Stimulated activated CD8-positive, alpha-beta memory T cell treated with anti-CD3 and anti-CD28 coated beads, Interleukin-15, amount 100 ng/mL, for 48 hours (primary cell): Measurements from ENCODE around the gene MMRN2.

Experiments
- DNase-seq, 2 donors: peaks; one replicate each; pipeline ENCODE4 v3.0.0-alpha.2; 2020; ENCODE audit warnings: low read depth in 2 of 2

Gene MMRN2

DNA sequence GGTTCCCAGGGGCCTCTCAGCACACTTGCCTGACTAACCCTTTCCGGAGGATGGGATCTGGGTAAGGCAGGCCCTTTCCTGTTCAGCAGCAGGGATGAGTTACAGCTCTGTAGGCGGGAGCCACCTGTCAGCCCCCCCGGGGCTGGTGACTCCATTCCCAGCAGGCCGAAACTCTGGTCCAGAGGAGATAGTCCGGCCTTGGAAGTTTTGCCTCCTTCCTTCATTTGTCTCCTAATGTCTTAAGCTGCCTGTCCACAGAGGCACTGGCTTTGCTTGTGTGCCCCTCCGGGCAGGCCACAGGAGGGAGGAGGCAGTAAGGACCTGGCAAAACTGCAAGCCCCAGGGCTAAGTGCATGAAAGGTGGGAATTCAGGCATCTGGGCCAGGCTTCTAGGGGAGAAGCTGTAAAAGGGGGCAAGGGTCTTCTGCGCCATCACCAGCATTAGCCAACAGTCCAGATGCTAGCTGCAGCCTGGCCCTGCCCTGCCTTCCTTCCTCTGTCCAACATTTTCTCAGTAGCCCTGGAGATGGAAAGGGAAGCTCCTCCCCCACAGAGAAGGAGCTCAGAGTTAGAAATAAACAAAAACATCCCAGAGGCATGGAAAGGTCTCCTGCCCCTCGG lies 12.1 kb upstream of the MMRN2 start:
- DNase-seq: no peak

DNA sequence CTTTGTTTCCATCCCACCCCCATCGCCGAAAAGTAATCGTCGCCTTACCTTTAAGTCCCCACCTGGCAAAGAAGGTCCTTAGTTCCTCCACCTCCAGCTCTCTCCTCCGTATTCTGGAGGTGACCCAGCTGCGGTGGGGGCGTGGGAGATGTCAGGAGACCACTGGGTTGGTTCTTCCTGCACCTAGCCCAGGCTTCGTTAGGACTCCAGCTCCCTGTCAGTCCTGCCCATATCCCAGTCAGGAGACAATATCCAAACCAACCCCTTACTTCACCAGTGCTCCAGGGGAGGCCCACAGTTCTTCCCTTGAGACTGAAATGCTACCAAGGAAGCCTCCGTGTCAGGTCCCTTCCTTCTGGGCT lies 11.6 kb upstream of the MMRN2 start:
- DNase-seq: no peak

DNA sequence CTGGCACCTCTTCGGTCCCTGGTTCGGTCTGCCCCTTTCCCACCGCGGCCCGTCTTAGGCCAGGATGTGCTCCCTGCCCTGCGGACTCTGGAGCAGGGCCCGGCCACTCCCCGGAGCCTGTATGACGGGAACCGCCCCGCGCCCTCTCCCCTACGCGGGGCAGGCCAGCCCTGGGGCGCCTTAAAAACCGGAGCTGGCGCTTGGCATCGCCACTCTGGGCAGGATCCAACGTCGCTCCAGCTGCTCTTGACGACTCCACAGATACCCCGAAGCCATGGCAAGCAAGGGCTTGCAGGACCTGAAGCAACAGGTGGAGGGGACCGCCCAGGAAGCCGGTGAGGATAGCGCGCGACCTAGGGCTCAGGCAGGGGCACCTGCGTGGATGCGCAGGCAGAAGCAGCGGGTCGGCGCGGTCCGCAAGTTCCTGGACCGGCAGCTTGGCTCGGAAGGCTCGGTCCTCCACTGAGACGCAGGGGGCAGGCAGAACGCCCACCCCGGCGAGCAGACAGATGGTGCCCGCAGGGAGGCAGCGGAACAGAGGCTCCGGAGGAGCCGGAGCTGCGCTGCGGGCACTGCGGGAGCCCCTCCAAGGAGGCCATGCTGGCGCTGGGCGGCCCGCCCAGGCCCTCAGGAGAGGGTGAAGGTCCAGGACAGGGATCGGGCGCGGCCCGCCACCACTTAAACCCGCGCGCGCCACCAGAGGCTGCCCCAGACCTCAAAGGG lies 11.0 kb upstream of the MMRN2 start, which contains the start of gene ADIRF:
Gene ADIRF, plus strand, starts transcription at position 212 of the 723 bp plus-strand sequence. Its CDS starts 63 bp downstream, at position 275.
- no peak for DNase-seq

DNA sequence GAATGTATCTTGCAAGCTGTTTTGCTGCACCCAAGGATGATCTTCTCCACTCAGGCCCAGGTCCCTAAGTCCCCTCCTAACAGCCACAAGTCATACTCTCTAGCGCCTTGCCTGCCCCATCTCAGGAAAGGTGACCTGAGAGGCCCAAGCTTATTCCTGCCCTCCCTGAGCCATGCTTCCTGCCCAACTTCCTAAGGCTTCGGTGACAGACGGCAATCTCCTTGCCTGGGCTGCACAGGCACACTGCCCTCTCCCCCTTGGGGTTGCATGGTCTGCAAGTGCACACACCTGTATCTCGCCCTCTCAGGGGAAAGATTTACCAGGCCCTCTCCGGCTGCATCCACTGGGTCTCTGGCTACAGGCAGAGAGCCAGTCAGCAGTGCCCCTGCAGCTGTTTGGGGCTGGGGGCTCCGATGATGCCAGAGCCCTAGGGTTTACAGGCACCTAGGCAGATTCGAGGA lies 10.1 kb upstream of the MMRN2 start:
- DNase-seq: no peak

DNA sequence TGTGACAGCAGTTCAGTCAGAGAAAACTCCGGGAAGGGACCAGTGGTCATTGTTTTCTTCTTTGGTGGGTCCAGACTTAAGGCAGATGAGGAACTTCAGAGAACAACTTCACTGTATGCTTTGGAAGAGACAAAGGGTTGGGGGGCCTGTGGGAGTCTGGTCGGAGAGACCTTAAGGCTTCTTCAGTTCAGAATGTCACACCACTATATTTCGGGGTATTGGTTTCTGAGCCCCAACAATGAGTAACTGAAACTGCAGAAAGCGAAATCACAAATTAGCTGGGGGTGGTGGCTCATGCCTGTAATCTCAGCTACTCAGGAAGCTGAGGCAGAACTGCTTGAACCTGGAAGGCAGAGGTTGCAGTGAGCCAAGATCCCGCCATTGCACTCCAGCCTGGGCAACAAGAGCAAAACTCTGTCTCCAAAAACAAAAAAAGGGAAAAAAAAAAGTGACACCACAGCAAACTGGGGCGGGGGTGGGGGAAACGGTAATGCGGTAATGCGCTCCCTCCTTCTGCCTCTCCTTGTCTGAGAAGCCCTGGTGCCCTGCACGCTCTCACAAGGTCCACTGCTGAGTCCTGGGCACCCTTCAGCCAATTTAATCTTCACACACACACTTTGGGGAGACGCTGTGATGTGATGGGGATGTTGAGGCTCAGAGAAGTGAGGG lies 8.7 kb upstream of the MMRN2 start:
- no peak for DNase-seq

DNA sequence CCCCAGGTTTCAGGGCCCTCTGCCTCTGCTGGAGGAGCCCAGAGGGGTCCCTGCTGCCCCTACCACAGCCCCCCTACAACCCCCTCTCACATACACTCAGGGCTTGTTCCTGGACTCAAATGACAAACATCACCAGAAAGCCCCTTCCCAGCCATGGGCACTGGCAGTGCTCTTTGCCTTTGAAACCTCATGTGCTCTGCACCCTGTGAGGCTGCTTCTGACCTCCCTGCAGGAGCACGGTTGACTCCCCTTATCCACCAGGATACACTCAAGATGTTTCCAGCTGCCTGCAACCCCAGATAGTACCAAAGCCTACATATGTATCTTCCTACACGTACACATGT lies 7.4 kb upstream of the MMRN2 start:
- DNase-seq: no peak

DNA sequence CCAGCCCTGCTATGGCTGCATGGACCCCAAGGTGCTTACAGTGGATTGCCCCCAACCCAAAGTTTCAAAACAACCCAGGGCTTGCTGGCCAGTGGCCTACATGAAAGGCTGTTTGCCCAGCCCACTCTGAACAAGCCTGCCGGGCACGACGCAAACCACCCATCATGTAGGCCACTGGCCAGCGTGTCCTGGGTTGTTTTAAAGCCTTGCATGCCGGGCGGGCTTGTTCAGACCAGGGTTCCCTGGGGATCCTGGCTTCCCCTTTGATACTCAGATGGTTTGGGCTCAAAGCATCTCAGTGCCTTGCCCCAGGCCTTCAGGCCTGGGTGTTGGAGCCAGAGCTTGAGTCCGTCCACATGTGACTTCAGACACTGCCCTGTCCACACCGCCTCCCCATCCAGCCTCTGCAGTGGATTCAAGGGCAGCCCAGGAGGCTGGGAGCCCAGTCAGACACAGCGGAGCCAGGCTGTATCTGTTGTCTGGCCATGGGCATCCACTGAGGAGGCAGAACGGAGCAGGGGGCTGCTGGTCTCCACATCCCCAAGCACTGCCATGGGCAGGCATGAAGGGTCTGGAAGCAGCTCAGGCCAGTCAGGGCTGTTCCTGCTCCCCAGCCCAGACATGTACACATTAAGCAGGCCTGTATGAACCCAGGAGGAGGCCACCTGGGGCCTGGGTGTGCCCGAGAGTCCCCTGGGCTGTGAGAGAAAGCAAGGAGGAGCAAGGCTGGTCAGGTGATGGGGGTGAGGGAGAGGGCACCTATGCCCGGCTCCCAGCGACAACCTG lies 6.8 kb upstream of the MMRN2 start:
- no peak for DNase-seq

DNA sequence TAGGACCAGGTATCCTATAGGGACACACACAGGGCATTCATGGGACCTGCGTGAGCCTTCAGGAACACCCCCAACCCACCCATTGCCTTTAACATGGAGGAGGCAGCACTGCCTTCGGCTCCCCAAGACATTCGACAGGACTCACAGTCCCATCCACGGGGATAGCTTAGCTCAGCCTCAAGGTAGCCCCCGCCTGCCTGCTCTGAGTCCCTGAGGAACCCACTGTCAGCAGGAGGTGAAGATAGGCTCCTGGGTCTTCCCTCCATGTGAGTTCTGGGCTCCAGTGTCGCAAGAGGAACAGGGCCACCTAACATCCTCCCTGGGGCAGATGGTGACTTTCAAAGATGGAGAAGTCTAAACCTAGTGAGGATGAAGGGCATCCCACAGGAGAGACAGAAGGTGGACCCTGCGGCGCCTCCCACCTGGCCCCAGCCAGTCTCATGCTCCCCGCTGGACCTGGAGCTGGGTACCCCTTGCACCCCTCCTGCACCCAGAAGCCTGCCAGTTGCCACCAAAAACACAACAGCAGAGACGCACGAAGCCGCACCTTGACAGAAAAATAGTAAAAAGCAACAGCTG lies 6.0 kb upstream of the MMRN2 start:
- DNase-seq: no peak

DNA sequence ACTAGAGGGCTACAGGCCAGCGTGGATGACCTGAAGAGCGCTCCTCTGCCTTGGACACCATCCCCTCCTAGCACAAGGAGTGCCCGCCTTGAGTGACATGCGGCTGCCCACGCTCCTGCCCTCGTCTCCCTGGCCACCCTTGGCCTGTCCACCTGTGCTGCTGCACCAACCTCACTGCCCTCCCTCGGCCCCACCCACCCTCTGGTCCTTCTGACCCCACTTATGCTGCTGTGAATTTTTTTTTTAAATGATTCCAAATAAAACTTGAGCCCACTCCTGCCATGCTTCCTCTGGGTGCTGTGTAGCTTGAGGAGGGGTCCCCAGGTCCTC lies 5.5 kb upstream of the MMRN2 start:
- DNase-seq: no peak

DNA sequence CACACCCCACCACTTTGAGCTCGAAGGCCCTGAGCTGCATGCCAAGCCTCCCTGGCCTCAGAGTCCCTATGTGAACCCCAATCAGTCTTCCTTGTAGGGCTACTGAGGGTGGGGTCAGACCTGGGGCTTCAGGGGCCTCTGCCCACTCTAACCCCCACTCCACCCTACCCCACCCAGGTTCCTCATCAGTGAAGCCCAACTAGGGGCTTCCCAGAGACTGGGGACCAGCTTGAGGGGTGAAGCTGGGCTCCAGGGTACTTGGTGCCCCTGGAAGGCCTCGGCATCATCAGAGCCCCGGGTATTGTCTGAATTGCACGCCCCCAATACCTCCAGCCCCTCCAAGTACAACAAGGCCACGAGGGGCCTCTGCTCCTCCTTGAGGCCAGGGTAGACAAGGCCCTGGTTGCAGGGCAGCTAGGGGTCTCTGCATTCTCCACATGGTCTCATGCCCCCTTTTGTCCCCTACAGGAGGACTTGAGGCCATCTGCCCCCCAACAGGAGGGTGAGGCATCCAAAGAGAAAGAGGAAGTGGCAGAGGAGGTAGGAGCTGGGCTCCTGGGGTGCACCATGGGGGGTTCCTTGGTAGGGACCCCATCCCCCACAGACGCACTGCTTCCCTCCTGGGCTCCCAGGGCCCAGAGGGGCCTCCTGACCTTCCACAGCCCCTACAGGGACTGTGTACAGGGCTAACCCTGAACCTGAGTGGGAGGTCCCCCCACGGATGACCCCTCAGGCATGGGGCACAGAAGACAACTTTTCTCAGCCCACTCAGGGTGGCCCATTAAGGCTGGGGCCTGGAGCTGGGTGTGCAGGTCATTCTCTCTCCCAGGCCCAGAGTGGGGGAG lies 4.9 kb upstream of the MMRN2 start:
- no peak for DNase-seq

DNA sequence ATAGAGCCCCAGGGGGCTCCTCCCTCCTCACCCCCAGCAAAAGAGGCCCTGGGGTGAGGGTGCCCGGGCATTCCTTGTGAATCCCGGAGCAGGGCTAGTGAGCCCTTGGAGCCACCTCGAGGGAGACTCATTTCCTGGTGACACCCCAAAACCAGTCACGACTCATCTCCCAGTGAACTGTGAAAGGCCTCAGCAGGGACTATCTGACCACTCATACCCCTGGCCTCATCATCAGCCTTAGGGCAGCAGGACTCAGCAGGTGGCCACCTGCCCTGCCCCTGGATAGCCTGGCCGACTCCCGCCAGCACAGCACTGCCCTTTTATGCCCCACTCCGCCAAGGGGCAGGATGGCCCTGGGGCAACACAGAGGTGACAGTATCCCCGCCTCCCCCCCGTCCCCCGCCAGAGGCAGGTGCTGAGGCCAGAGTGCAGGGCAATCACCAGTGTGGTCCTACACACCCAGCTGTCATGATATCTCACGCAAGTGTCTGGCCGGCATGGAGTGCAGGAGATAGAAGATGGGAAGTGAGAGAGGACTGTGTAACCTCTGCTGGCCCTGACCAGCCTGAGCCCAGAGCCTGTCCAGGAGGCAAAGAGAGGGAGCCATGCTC lies 4.2 kb upstream of the MMRN2 start:
- no peak for DNase-seq

DNA sequence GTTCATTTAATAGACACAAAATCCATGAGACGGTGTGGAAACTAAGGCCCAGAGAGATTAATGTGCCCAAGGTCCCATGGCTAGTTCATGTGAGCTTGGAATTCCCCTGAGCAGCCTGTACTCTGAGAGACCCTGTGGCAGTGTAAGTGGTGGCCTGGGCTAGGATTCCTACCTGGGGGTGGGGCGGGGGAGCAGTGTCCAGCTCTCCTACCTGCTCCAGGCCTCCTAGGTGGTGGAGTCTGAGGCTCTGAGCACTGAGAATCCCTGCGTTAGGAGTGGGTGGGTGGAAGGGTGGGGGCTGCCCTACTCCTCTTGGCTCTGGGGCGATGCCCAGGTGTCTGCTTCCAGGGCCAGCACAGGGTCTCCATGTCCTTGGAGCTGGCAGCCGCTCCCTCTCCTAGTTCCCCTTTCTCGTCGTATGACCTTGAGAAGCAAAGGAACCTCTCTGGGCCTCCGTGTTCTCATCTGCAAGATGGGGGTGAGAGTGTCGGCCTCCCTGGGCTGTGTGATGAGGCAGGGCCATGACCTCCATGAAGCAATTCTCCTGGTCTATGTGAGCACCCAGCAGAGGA lies 3.5 kb upstream of the MMRN2 start:
- no peak for DNase-seq

DNA sequence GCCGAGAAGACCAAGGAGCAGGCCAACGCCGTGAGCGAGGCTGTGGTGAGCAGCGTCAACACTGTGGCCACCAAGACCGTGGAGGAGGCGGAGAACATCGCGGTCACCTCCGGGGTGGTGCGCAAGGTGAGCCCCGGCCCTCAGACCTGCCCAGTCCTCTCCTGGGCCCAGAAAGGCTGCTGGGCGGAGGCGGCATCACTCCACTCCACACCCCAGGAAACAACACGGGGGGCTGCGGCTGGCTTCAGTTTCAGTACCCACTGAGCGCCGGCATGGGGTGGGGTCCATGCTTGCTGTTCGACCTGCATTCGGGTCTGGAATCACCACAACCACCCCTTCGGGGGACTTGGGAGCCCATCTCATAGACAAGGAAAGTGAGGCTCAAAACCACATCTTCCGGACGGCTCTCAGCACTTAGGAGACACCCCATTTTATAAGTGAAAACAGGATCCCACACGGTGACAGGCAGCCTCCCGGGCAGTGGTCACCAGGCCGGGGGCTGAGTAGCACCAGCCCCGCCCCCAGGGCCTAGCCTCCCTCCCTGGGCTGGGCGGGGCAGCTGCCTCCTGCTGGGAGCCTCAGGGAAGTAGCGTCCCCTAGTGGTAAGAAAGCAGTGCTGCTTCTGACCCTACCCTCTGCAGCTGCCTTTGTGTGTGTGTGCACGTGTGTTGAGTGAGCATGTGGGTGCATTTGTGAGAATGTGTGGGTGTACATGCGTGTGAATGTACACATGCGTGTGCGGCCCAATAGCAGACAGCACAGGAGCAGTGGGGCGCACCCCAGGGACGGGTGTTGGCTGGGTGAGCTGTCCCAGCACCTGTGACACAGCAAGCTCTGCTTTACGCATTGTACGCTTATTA lies 2.8 kb upstream of the MMRN2 start:
- peak in 1 of 2 donors; percentile 30 for DNase-seq

DNA sequence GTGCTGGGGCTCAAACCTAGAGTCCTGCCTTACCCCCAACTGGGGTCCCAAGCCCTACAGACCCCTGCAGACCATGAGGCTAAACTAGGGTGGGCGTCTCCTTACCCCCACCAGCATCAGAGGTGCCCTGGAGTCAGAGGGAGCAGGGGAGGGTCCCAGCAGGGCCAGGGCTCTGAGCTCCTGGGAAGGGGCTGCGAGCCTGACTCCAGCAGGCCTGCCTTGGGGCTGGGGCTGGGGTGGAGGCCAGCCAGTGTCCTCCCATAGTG lies 2.3 kb upstream of the MMRN2 start:
- DNase-seq: no peak

DNA sequence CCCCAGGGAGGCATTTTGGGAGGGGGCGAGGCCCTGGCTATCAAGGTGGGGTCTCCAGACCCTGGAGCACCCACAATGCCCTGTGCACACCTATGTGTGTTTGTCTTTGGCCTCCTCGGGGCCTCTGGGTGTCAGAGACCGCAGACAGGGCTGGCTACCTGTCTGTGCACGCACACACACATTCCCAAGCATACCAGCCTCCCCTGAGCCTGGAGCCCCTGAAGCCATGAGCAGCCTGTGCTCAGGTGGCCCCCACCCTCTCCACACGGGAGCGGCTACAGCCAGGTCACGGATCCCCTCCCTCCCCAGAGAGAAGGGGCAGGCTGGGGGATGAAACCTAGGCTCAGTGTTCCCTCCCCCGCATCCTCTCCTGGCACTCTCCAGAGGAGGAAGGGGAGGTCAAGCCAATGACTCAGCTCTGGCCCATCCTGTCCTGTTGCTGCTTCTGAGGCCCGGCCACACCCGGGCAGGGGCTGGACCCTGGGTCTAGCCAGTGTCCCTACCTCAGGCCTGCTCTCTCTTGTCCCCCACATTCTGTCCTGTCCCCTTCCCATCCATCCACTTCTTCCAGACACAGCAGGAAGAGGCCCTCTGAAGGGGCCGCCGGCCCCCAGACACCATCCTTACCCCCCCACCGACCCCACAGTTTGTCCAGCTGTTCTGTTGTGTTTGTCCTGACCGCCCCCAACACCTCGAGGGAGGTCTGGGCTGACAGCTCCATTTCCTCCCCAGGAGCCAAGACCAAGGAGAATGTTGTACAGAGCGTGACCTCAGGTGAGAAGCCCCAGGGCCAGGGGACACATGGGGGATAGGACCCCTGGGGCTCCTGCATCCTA lies 1.7 kb upstream of the MMRN2 start:
- no peak for DNase-seq

DNA sequence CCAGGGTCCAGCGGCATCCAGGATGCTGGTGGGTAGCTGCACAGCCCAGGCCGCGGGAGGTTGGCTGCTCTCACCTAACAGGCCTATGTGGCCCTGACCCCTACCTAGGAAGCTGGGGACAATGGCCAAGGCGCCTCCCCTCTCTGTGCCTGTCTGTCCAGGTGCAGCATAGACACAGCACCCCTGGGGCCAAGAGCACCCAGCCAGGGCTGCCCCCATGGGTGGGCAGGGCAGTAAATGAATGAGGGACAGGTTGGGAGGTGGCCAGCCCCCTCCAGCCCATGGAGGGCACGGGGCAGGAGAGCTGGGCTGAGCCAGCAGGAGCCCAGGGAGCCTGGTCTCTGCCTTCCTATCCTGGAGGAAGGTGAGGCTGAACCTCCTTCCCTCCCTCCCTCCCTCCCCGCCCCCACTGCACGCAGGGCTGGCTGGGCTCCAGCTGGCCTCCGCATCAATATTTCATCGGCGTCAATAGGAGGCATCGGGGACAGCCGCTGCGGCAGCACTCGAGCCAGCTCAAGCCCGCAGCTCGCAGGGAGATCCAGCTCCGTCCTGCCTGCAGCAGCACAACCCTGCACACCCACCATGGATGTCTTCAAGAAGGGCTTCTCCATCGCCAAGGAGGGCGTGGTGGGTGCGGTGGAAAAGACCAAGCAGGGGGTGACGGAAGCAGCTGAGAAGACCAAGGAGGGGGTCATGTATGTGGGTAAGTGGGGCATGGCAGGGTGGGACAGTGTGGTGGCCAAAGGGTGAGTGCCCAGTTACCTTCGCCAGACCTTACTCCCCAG lies 893 bp upstream of the MMRN2 start, which contains the start of gene SNCG:
Gene SNCG, plus strand, starts transcription at position 484 of the 785 bp plus-strand sequence. Its CDS starts 99 bp downstream, at position 583.
- no peak for DNase-seq

DNA sequence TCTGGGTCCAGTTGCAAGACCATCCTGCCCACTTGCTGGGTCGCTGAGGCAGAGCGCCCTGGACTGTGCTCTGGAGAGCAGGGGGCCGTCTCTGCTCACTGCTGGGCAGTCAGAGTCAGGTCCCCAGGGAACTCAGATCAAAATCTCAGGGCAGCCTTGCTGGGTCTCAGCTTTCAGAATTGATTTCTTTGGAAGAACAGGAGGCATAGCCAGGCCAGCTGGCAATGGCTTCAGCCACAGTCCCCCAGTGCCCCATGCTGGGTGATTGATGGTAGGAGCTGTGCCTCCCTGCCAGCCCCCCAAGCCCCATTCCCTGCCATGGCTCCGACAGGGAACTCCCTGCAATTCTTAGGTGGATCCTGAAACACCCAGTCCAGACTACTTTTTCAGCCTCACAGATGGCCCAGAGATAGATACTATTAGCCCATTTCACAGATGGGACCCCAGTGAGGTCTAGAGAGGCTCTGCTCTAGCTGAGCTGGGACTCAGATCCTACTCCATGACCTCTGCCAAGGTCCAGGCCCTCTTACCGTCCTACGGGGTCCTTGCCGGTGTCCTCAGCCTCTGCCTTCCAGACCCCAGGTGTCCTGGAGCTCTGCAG lies 467 bp downstream of the MMRN2 start:
- no peak for DNase-seq
